ENCODE data around the gene PWWP2B. TPM values are rescaled to one million over a fixed set of nuclear protein-coding genes. Genes with fewer than 3 reads are reported as not detected.

PWWP2B gene
- total and polyA plus RNA-seq, 2 of the 8 experiments (the other 6 are each of a cell fraction or from before 2014, with no cell fraction given), result 5.3 to 10.8 TPM

- no peak overlapping the region for H3K14ac ChIP-seq (ENCODE audit: insufficient read length)
- H3K9ac ChIP-seq (replicated peaks in 1 of 4; ENCODE audit: extremely low read depth in 1 of 4, low read depth in 3 of 4, low read length in 3 of 4), result no peak overlapping the region
- H3K4me1 ChIP-seq (replicated peaks in 1 of 4; ENCODE audit: control insufficient read depth in 3 of 4, insufficient read depth in 4 of 4, low read length in 3 of 4), result peaks cover 0 to 12% (median 9%) of the 10 kb centered on the region in 4 experiments; a peak in 6 of 7 replicates
- H2BK5ac ChIP-seq (ENCODE audit: low read depth, low read length), result no peak overlapping the region
- H4K8ac ChIP-seq (ENCODE audit: extremely low read depth, insufficient read depth, low read length), result no peak overlapping the region
- peak overlapping the region; percentile 46; the same call in 1 of the 2 replicates for H2BK15ac ChIP-seq (ENCODE audit: low read length)
- no peak overlapping the region for H3K4me2 ChIP-seq (ENCODE audit: insufficient read depth in 1 of 2, low read depth in 2 of 2, low read length in 2 of 2)
- H3K36me3 ChIP-seq (ENCODE audit: control insufficient read depth in 2 of 4, insufficient read depth in 4 of 4, low read length in 3 of 4), result no peaks in the 10 kb centered on the region
- no peak overlapping the region; the same call in 1 of the 2 replicates for H3K18ac ChIP-seq (ENCODE audit: extremely low read depth, low read length)
- H2AK5ac ChIP-seq (ENCODE audit: low read depth, low read length), result no peak overlapping the region
- H3K9me3 ChIP-seq (ENCODE audit: insufficient read depth in 2 of 2, low read depth in 1 of 2, low read length in 1 of 2), result no peaks in the 10 kb centered on the region
- no peak overlapping the region for H3K23ac ChIP-seq (ENCODE audit: insufficient read length)
- H2BK12ac ChIP-seq (ENCODE audit: low read depth, low read length), result 0 out of 2 replicates have a peak overlapping the region, but pooled peaks have one; percentile 17
- FAIRE-seq (no peak), DNase-seq (ENCODE audit: low read depth in 1 of 2, low spot score in 2 of 2) (no peak)
- H3K56ac ChIP-seq (replicated peaks; ENCODE audit: insufficient read length, low read depth, low read length), result no peak overlapping the region
- no peak overlapping the region for H3K27ac ChIP-seq (ENCODE audit: low read depth, low read length)
- no peaks in the 10 kb centered on the region for H3K79me1 ChIP-seq (ENCODE audit: low read depth, low read length)
- H3K4ac ChIP-seq (replicated peaks; ENCODE audit: insufficient read length, low read depth, low read length), result no peak overlapping the region
- CTCF ChIA-PET (ENCODE audit: partially characterized antibody), result interaction anchor here (0.8 to 2.3 kb wide), 7 partner anchors 19 to 73 kb away, joined by 3 to 9 read pairs (median 3); no protein-coding TSS in a partner anchor
- no peak overlapping the region for H4K5ac ChIP-seq (ENCODE audit: insufficient read length, low read depth, low read length)
- no peaks in the 10 kb centered on the region for H3K27me3 ChIP-seq (replicated peaks in 1 of 4; ENCODE audit: control insufficient read depth in 3 of 4, extremely low read depth in 1 of 4, insufficient read depth in 3 of 4, low read length in 3 of 4)
- no peaks in the 10 kb centered on the region for H3K23me2 ChIP-seq (ENCODE audit: low read depth, low read length)
- H2BK20ac ChIP-seq (ENCODE audit: low read length), result peak overlapping the region; percentile 32; the same call in 1 of the 2 replicates
- H3K4me3 ChIP-seq (ENCODE audit: extremely low read depth in 1 of 4, insufficient read depth in 2 of 4, low read depth in 3 of 4, low read length in 4 of 4), result no peak overlapping the region
- no peak overlapping the region for H2AFZ ChIP-seq (ENCODE audit: low read length)
- POLR2A ChIA-PET (ENCODE audit: partially characterized antibody), result interaction anchor here (0.6 kb wide), 1 partner anchor 69 kb away, joined by 3 read pairs; no protein-coding TSS in a partner anchor
- no peak overlapping the region for H4K91ac ChIP-seq (replicated peaks; ENCODE audit: insufficient read length, low read length)
- no peak overlapping the region for H2BK120ac ChIP-seq (replicated peaks; ENCODE audit: low read depth, low read length)
- 85% methylated on average over 18 of the region's 18 CpGs; no CpG with 5 or more reads in 1 of the 2 experiments for WGBS, 2 experiments (ENCODE audit: extremely low coverage in 1 of 2, insufficient coverage in 1 of 2, insufficient read length in 1 of 2, insufficient replicate concordance in 2 of 2, low coverage in 1 of 2, low lambda C conversion rate in 2 of 2, missing lambda C conversion rate in 1 of 2)
- no peaks in the 10 kb centered on the region for H4K20me1 ChIP-seq (replicated peaks in 1 of 2; ENCODE audit: control insufficient read depth in 1 of 2, insufficient read depth in 2 of 2, low read length in 2 of 2)
- no peaks in the 10 kb centered on the region for H3K79me2 ChIP-seq (ENCODE audit: control insufficient read depth in 1 of 2, insufficient read depth in 2 of 2, low read length in 2 of 2)
- TF ChIP-seq KDM1A (IDR thresholded peaks at IDR 0.05; ENCODE audit: borderline replicate concordance, low read length) (no peak), CHD2 (IDR thresholded peaks at IDR 0.05; ENCODE audit: low read length) (no peak), E2F6 (IDR thresholded peaks at IDR 0.05) (no peak), RNF2 (IDR thresholded peaks at IDR 0.05; ENCODE audit: borderline replicate concordance, low read depth, low read length, missing control alignments, poor library complexity, severe bottlenecking) (no peak), RXRA (IDR thresholded peaks at IDR 0.05; ENCODE audit: insufficient read depth, low read depth, low read length) (no peak), TAF1 (IDR thresholded peaks at IDR 0.05; ENCODE audit: low read depth, low read length) (no peak), NRF1 (IDR thresholded peaks at IDR 0.05; ENCODE audit: low read depth, low read length) (no peak), SUZ12 (IDR thresholded peaks at IDR 0.05; ENCODE audit: low read length) (no peak), CREB1 (IDR thresholded peaks at IDR 0.05) (no peak), EP300 (IDR thresholded peaks at IDR 0.05; ENCODE audit: borderline replicate concordance in 1 of 2, low read depth in 2 of 2, low read length in 2 of 2) (no peak), MAFK (IDR thresholded peaks at IDR 0.05; ENCODE audit: low read depth, low read length) (no peak), TBP (IDR thresholded peaks at IDR 0.05; ENCODE audit: low read depth, low read length) (no peak)
Observed at GRCh38 chr10:132385721-132386418, 11.1 kb upstream of the PWWP2B start.

All from H1 (cell line).